Sigmoid colon (tissue), 4 donors: Measurements from ENCODE around the gene LAPTM5.

Source experiments
- EP300 ChIP-seq, 4 donors: sonication (generic); formaldehyde crosslinking; IDR thresholded peaks; one replicate each; pipeline ENCODE4 v1.6.1; 2017; ENCODE audit warnings: antibody characterized with exemption in 4 of 4
- POLR2A ChIP-seq, 2 donors: fragments of 450-650 bp; IDR thresholded peaks; one replicate each; pipeline ENCODE4 v1.6.1; 2016; ENCODE audit warnings: antibody characterized with exemption in 2 of 2, mild to moderate bottlenecking in 2 of 2, moderate library complexity in 2 of 2
- TF ChIP-seq, protein P1 (sequence below), 4 experiments: fragments of 450-650 bp in 3 of 4; fragments of 200-600 bp in 1 of 4; IDR thresholded peaks; one replicate each; pipeline ENCODE4 v1.5.1; 2016 to 2019; ENCODE audit warnings: antibody characterized with exemption in 4 of 4, mild to moderate bottlenecking in 3 of 4, moderate library complexity in 2 of 4

DNA sequence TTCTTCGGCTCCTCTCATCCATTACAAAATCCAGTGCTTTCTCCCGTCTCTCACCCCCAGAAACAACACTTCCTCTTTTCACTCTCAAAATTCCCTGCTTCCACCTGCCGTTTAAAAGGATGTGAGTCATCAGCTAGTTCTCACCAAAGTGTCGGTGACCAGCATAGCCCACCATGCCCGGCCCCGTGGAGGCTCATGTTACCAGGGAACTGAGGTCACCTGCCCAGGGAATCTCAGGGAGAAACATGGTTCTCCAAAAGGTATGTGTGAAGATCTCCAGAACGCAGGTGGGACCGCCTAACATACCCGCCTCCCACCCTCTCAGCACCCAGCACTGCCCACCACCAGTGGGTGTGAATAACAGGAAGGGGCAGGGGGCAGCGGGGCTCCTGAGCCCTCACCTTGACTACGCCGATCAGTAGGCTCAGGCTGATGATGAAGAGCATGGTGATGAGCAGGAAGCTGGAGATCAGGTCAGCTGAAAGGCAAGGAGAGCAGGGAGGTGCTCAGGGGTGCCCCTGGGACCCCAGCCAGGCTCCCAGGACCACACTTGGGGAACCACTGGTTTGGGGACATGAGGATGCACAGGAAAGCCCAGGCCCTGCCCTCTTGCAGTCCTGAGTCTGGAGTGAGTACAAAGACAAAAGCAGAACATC lies 16.2 kb downstream of the LAPTM5 start:
- TF ChIP-seq, protein P1, sequence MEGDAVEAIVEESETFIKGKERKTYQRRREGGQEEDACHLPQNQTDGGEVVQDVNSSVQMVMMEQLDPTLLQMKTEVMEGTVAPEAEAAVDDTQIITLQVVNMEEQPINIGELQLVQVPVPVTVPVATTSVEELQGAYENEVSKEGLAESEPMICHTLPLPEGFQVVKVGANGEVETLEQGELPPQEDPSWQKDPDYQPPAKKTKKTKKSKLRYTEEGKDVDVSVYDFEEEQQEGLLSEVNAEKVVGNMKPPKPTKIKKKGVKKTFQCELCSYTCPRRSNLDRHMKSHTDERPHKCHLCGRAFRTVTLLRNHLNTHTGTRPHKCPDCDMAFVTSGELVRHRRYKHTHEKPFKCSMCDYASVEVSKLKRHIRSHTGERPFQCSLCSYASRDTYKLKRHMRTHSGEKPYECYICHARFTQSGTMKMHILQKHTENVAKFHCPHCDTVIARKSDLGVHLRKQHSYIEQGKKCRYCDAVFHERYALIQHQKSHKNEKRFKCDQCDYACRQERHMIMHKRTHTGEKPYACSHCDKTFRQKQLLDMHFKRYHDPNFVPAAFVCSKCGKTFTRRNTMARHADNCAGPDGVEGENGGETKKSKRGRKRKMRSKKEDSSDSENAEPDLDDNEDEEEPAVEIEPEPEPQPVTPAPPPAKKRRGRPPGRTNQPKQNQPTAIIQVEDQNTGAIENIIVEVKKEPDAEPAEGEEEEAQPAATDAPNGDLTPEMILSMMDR (IDR thresholded peaks at IDR 0.05), result no peak
- no peak for TF ChIP-seq EP300 (IDR thresholded peaks at IDR 0.05)
- no peak for TF ChIP-seq POLR2A (IDR thresholded peaks at IDR 0.05)
